DOHH2 (cell line): ENCODE measurements around the gene KDM1B.

ENCODE experiments used
- H3F3A ChIP-seq: fragments of 200-600 bp; sonication (generic), shearing (Covaris generic); 2 replicates; pipeline ENCODE4 v1.6.0; 2016; ENCODE audit warnings: antibody characterized with exemption, mild to moderate bottlenecking; ENCODE audit not compliant: control insufficient read depth, insufficient read depth
- H3K27ac ChIP-seq: fragments of 200-600 bp; sonication (generic); 2 replicates; pipeline ENCODE4 v1.5.1; 2014; ENCODE audit warnings: low read depth, mild to moderate bottlenecking, low read length, moderate library complexity
- H3K27me3 ChIP-seq: fragments of 200-600 bp; sonication (generic); 2 replicates; pipeline ENCODE4 v1.6.1; 2014; ENCODE audit warnings: mild to moderate bottlenecking, low read length, mixed read lengths; ENCODE audit not compliant: control insufficient read depth
- H3K36me3 ChIP-seq: fragments of 200-600 bp; sonication (generic); 2 replicates; pipeline ENCODE4 v1.6.1; 2014; ENCODE audit warnings: mild to moderate bottlenecking, low read length, moderate library complexity, mixed read lengths; ENCODE audit not compliant: control insufficient read depth
- H3K4me1 ChIP-seq: fragments of 200-600 bp; sonication (generic); 2 replicates; pipeline ENCODE4 v1.6.1; 2014; ENCODE audit warnings: mild to moderate bottlenecking, low read length, mixed read lengths; ENCODE audit not compliant: control insufficient read depth
- H3K4me2 ChIP-seq: fragments of 200-600 bp; sonication (generic); 2 replicates; pipeline ENCODE4 v1.6.0; 2014; ENCODE audit warnings: mild to moderate bottlenecking, low read length, moderate library complexity
- H3K4me3 ChIP-seq: fragments of 200-600 bp; sonication (generic); 2 replicates; pipeline ENCODE4 v1.5.1; 2014; ENCODE audit warnings: mild to moderate bottlenecking, low read length, mixed read lengths
- H3K79me2 ChIP-seq: fragments of 200-600 bp; sonication (generic); 2 replicates; pipeline ENCODE4 v1.6.1; 2014; ENCODE audit warnings: mild to moderate bottlenecking, low read length, mixed read lengths; ENCODE audit not compliant: control insufficient read depth
- H3K9me2 ChIP-seq: fragments of 200-600 bp; sonication (generic); replicated peaks from 2 replicates; pipeline ENCODE4 v1.6.1; 2014; ENCODE audit warnings: mild to moderate bottlenecking, low read length, mixed read lengths; ENCODE audit not compliant: control insufficient read depth
- H3K9me3 ChIP-seq: fragments of 200-600 bp; sonication (generic); 2 replicates; pipeline ENCODE4 v1.6.1; 2014; ENCODE audit warnings: antibody characterized with exemption, low read length, mixed read lengths; ENCODE audit not compliant: control insufficient read depth, insufficient read depth
- H4K20me1 ChIP-seq: fragments of 200-600 bp; sonication (generic); 2 replicates; pipeline ENCODE4 v1.6.0; 2014; ENCODE audit warnings: low read depth, mild to moderate bottlenecking, antibody characterized with exemption, low read length, moderate library complexity; ENCODE audit not compliant: control insufficient read depth, insufficient read depth
- CTCF ChIP-seq: fragments of 200-600 bp; sonication (generic); IDR thresholded peaks from one replicate; pipeline ENCODE4 v1.5.1; 2014; ENCODE audit warnings: antibody characterized with exemption, mild to moderate bottlenecking, low read depth, low read length; ENCODE audit not compliant: poor library complexity, severe bottlenecking
- EZH2phosphoT487 ChIP-seq: fragments of 200-600 bp; sonication (generic); IDR thresholded peaks from 2 replicates; pipeline ENCODE4 v1.6.1; 2017; ENCODE audit warnings: borderline replicate concordance, mild to moderate bottlenecking, antibody characterized with exemption, low read length, moderate library complexity, mixed read lengths

Gene KDM1B

GRCh38 chr6:18132346-18132745 is 22.9 kb upstream of the KDM1B start:
- Histone ChIP-seq H3K27ac (no peak overlapping the region), H4K20me1 (no peaks in the 10 kb centered on the region), H3K9me2 (no peaks in the 10 kb centered on the region), H3K9me3 (no peaks in the 10 kb centered on the region), H3K27me3 (no peaks in the 10 kb centered on the region), H3K79me2 (no peaks in the 10 kb centered on the region), H3F3A (no peaks in the 10 kb centered on the region), H3K4me1 (no peaks in the 10 kb centered on the region), H3K36me3 (no peaks in the 10 kb centered on the region), H3K4me3 (no peak overlapping the region), H3K4me2 (no peak overlapping the region)
- TF ChIP-seq CTCF (no peak), EZH2phosphoT487 (no peak)

GRCh38 chr6:18135171-18135570 is 20.1 kb upstream of the KDM1B start:
- Histone ChIP-seq H3K4me1 (no peaks in the 10 kb centered on the region), H3K4me2 (no peak overlapping the region), H3K4me3 (no peak overlapping the region), H3K9me2 (no peaks in the 10 kb centered on the region), H3K79me2 (no peaks in the 10 kb centered on the region), H4K20me1 (no peaks in the 10 kb centered on the region), H3K36me3 (no peaks in the 10 kb centered on the region), H3F3A (no peaks in the 10 kb centered on the region), H3K9me3 (no peaks in the 10 kb centered on the region), H3K27me3 (no peaks in the 10 kb centered on the region), H3K27ac (no peak overlapping the region)
- TF ChIP-seq EZH2phosphoT487 (no peak), CTCF (no peak)

- H4K20me1 ChIP-seq: no peaks in the 10 kb centered on the region
- no peak overlapping the region for H3K4me3 ChIP-seq
- H3K9me3 ChIP-seq: no peaks in the 10 kb centered on the region
- no peaks in the 10 kb centered on the region for H3K36me3 ChIP-seq
- H3K9me2 ChIP-seq: no peaks in the 10 kb centered on the region
- no peaks in the 10 kb centered on the region for H3K4me1 ChIP-seq
- TF ChIP-seq CTCF (no peak), EZH2phosphoT487 (no peak)
- no peaks in the 10 kb centered on the region for H3K79me2 ChIP-seq
- no peak overlapping the region for H3K27ac ChIP-seq
- H3F3A ChIP-seq: no peaks in the 10 kb centered on the region
- H3K27me3 ChIP-seq: no peaks in the 10 kb centered on the region
- H3K4me2 ChIP-seq: no peak overlapping the region
These were observed 19.0 kb upstream of the KDM1B start for GRCh38 chr6:18136260-18136659.

GRCh38 chr6:18138906-18139305 is 16.3 kb upstream of the KDM1B start:
- Histone ChIP-seq H3K4me3 (no peak overlapping the region), H3K36me3 (no peaks in the 10 kb centered on the region), H3K4me2 (no peak overlapping the region), H3K27me3 (no peaks in the 10 kb centered on the region), H3F3A (no peaks in the 10 kb centered on the region), H4K20me1 (no peaks in the 10 kb centered on the region), H3K4me1 (no peaks in the 10 kb centered on the region), H3K9me2 (no peaks in the 10 kb centered on the region), H3K79me2 (no peaks in the 10 kb centered on the region), H3K27ac (no peak overlapping the region), H3K9me3 (no peaks in the 10 kb centered on the region)
- TF ChIP-seq CTCF (no peak), EZH2phosphoT487 (no peak)
